COLO668 (cell line): ENCODE results near the gene TNRC6B.

Experiments used
- DNase-seq: peaks from one replicate; lab custom pipeline; 2025; ENCODE audit not compliant: unreplicated experiment; lab: John Stamatoyannopoulos, UW

Gene TNRC6B

DNA sequence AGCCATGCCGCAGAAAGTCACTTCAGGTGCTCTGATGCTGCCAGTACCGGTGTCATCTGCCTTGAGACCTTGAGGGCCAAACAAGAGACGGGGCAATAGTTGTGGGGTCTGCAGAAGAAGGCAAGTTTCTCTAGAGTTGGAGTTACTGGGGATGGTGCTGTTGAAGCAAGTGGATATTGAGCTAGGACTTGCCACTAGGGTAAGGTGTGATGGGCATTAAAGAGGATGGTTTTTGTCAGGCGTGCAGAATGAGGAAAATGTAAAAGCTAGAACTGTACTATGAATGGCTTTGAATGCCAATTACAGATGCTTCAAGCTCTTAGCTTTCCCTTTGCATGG lies 61.6 kb downstream of the TNRC6B start:
- no peak for DNase-seq

DNA sequence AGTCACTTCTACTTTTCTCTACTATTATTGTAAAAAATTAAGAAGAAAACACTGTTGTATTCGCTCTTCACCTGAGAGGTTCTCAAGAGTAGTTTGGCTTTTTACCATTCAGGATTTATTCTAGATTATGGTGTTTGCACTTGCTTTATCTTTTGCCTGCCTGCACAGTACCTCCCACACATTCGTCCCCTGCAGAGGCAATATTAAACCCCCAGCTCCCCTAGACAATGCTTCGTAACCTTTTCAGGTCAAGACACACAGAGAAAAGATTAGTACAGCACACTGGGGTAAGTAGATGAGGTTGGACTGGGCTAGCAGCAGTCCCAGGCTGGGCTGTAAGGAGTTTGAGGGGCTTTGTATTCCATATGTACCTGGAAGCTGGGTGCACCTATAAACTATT lies 62.4 kb downstream of the TNRC6B start:
- DNase-seq = no peak

- DNase-seq = no peak
Observed at GRCh38 chr22:40240686-40241085, 63.0 kb downstream of the TNRC6B start.

DNA sequence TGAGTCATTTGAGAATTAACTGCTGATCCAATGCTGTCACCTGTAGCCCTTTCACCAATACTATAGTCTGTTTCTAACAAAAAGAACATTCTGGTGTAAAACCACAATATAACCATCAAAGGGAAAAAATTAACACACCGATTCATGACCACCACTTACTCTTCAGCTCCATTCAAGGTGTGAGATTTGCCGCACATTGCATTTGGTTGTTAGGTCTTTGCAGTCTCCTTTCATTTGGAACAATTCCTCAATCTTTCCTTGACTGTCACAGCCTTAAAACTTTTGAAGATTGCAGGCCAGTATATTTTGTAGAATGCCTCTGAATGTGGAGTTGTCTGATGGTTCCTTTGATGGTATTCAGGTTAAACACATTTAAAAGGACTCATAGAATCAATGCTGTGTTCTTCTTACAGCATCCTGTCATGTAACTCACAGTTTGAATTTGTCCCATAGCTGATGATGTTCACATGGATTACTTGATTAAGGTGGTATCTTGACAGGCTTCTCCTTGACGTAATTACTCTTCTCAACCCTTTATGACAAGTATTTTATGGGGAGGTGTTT lies 63.6 kb downstream of the TNRC6B start:
- DNase-seq = no peak

- no peak for DNase-seq
Observed at GRCh38 chr22:40243891-40244290, 66.2 kb downstream of the TNRC6B start.

DNA sequence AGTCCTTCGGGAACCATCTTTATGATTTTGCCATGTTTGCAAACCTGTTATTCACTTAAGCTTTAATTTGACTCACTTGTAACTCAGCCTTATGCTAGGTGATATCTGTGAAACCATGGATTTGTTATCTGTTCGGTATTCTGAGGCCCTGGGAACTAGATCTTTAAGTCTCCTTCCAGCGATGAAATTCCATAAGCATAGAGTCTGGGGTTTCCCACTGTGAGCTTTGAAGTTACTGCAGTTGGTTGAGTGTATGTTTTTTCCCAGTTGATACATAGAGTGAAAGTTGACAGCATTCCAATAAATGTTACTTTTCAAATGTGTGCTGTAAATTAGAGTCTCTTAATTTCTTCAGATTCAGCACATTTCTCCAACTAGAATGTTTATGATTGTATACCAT lies 66.9 kb downstream of the TNRC6B start:
- DNase-seq = no peak

DNA sequence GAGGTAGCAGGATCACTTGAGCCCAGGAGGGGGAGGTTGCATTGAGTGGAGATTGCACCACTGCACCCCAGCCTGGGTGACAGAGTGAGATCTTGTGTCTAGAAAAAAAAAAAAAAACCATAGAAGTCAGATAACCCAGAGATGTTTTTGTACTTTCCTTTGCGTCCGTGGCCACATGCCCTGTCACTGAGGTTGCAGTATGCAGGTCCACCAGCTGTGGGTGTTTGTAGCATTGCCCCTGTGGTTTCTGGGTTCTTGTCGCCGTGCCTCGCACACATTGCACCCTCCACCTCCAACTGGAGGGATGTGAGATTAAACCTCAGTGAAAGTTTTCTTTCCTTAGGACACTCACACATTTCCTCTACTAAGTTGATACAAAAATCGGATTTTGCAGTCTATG lies 70.3 kb downstream of the TNRC6B start:
- DNase-seq = no peak

DNA sequence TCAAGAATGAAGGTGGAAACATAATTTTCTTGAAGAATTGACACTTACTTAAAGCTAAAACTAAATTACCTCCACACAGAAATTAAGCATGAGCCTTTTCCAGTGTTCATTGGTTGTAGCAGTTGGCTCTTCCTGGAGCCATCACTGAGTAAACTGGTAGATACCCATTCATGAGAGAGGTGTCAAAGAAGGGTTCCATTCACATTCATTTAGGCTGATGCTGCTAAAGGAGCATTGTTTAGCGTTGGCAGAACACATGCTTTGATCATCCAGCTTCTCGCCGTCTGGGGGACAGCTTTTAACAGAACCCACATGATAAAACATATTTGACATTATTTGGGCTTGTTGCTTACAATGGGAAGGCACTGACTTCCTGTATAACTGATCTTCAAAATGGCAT lies 71.6 kb downstream of the TNRC6B start:
- no peak for DNase-seq

DNA sequence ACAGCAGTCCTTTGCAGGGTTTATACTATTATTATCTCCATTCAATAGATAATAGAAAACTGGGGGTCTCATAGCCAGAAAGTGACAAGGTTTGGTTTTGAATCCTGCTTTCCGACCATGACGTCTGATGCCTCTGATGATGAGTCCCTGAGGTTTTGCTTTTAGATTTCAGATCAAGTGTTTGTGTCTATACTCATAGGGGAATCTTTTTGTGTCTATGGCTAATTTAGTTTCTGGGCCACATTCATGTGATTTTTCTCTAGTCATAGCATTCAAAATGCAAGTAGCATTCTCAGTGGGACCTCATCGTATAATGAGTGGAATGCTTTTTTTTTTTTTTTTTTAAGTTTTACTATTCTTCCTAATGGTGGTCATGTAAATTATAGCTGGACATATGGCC lies 72.9 kb downstream of the TNRC6B start:
- DNase-seq = no peak

DNA sequence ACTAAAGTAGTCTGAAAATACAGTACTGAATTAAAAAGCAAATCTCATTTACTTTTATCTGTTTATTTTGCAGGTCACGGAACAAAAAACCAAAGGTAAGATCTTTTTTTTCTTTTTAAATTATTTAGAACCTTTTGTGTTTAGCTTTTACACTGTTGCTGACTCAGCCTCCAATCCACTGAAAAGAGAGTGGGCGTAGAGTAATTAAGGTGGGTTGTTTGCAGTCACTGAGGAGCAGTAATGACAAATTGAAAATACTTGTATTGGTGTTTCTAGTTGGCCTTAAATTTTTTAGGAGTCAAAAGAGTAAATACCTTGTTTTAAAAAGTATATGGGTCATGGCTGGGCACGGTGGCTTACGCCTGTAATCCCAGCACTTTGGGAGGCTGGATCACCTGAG lies 73.4 kb downstream of the TNRC6B start:
- DNase-seq = no peak

DNA sequence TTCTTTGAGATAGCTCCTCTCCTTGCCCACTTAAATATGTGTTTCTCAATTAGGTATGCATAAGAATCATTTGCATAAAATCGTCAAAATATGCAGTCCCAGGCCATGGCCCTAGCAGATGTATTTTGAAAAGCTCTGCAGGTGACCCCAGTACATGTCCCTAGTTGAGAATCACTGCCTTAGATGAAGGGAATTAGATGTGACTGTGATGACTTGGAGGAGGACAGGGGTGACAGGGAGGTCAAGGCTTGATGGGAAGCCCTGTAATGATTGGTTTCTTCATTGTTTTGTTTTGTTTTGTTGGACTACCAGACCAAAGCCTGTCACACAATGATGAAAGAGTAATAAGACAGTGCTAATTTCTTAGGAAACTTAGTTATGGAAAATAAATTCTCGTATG lies 74.4 kb downstream of the TNRC6B start:
- no peak for DNase-seq

DNA sequence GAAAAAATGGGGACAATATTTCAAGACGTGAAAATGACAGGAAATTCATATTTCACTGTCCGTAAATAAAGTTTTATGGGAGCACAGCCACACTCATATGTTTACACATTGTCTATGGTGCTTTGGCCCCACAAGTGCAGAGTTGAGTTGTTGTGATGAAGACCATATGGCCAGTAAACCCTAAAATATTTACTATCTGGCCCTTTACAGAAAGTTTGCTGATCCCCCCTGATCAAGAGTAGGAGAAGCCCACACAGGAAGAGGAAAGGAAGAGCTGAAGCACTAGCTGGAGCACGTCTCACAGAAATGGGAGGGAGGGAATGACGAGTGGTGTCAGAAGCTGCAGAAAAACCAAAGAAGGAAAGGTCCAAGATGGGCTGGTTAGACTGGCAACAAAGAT lies 78.8 kb downstream of the TNRC6B start:
- DNase-seq = no peak

- no peak for DNase-seq
Observed at GRCh38 chr22:40258017-40258416, 80.3 kb downstream of the TNRC6B start.

DNA sequence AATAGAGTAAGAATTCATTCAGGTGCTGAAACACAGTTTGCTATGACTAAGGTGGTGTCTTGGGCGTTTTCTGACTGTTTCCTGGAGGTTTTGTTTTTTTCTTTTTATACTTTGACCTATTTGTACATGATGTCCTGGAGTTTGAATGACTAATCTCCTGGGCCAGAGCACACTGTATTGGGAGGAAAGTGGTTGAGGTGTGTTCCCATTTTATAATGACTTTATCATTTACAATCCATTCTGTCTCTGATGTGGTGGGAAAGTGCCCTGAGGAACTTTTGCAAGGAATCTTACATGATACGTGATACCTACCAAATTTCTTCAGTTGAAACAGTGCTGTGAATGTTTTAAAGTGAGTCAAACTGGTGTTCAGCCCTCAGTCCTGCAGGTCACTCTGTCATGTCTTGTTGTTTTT lies 80.8 kb downstream of the TNRC6B start:
- DNase-seq = no peak

DNA sequence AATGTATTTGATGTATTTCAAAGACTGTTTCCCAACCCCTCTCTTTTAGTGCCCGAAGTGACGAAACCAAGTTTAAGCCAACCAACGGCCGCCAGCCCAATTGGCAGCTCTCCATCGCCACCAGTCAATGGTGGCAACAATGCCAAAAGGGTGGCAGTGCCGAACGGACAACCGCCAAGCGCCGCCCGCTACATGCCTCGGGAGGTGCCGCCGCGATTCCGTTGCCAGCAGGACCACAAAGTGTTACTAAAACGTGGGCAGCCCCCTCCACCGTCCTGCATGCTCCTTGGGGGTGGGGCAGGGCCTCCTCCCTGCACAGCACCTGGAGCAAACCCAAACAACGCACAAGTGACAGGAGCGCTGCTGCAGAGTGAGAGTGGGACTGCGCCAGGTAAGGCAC lies 84.1 kb downstream of the TNRC6B start:
- no peak for DNase-seq

DNA sequence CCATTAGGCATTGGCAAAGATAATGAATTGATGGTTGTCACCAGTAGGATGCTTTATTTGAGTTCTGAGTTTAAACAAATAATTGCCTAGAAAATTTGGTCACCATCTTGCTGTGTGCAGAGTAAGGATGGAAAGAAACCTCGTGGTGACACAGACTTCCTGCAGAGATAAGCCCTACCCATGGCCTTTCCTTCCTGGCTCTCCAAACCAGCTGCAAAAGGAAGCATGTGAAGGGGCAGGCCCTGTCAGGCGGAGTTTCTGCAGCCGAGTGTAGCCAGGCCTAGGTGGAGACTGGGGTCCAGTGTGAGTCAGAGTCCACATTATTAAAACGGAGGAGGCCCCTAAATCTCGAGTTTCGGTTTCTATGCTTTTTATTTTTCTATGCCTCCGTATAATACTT lies 85.5 kb downstream of the TNRC6B start:
- no peak for DNase-seq

- no peak for DNase-seq
Observed at GRCh38 chr22:40265783-40266182, 88.1 kb downstream of the TNRC6B start.

DNA sequence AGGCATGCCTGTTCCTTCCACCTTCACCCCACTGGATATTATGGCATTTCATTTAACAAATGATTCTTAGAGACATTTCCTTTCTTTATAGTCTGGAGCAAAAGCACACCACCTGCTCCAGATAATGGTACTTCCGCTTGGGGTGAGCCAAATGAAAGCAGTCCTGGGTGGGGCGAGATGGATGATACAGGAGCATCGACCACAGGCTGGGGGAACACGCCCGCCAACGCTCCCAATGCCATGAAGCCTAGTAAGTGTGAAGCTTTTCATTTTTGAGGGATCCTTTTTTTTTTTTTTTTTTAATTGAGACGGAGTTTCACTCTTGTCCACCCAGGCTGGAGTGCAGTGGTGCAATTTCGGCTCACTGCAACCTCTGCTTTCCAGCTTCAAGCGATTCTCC lies 92.3 kb downstream of the TNRC6B start:
- no peak for DNase-seq

DNA sequence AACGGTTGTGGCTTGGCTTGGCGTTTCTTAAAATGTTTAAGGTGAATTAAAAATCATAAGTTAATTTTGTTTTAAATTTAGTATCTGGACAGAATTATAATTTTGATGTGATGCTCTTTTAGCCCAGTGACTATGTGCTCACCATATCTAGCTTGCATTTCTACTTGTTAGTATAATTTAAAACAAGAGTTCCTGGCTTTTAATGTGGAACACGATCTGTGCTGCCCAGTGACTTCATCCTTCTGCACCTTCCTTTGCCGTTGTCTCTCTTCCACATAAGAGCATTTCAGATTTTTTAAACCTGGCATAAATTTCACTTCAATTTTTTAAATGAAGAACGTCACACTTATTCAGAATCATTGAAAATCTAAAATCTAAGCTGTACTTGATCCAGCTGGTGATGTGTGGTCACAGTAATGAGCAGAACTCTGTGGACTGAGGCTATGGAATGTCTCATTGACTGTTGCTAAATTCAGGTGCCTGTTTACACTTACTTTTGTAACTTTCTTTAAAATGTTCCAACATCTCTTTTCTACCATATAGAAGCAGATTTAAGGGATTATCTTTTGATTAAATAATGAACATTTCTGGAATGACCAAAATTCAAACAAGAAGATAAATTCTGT lies 93.1 kb downstream of the TNRC6B start:
- DNase-seq = no peak

DNA sequence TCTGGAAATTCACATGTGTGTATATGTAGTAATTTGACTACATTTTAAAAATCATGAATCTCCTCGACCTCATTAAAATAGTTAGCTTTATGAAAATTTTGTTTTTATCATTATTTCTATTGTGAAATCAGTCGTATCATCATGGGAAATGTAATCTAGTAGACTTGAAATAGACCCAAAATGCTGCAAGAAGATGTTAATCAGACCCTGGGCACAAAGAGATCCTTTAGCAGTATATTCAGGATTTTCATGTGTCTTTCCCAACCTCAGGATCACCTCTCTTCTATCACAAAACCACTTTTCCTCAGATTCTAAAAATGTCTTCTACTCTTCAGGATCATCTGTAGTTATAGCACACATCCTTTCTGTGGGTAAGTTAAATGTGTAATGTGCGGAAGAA lies 93.7 kb downstream of the TNRC6B start:
- DNase-seq = no peak

GRCh38 chr22:40273319-40273718 lies 95.6 kb downstream of the TNRC6B start:
- no peak for DNase-seq

DNA sequence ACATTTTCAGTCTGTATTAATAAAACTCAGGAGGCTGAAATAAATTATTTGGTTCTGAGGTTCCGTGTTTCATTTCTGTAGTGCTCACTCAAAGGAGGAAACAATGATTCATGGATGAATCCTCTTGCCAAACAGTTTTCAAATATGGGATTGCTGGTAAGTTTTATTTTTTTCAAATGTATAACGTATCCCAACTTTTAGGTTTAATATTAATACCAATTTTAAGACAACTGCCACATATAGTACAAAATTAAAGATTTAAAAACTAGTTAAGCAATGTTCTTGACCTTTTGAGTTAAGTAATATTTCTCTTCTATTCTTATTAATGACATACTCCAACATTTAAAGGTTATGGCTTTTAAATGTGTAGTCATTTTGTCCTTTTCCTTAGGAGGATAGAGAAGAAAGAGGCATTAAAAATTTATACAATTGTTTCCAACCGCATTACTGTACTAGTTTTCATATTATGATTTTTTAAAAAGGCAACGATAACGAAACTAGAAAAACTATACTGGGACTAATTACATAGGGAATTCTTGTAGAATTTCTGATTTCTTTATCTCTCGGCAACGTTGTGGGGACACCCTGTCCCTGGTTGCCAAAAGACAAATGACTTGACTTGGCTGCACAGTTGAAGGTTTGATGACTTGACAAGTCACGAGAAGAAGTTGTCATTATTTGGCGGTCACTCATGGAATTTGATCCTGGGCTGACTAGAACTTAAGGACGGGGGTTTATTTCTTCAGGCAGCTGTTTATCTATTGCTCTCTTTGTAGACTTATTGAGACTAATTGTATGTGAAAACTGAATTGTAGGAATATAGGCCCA lies 99.5 kb downstream of the TNRC6B start:
- no peak for DNase-seq

DNA sequence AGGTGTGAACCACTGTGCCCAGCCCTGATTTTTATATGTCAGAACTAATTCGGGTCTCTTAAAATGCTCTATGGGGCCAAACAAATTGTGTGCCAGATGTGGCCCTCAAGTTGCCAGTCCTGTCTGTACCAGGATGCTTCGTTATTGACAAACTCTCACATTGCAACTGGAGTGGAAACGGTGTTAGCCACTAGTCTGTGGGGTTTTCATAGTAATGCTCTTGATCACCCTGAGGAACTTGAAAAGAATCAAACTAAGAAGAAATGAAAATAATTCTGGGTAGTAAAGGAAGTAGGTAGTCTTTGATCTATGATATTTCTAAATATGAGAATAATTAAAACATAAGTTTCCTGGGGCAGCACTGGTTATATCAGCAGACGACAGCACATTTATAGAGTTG lies 101.3 kb downstream of the TNRC6B start:
- DNase-seq = no peak
